ENCODE data around the gene ENOX1. TPM values are rescaled to one million over a fixed set of nuclear protein-coding genes. Genes with fewer than 3 reads are reported as not detected.

ENOX1 gene
- total and polyA plus RNA-seq, 9 of the 15 experiments (the other 6 are each of a cell fraction or from before 2014, with no cell fraction given) = not detected

DNA sequence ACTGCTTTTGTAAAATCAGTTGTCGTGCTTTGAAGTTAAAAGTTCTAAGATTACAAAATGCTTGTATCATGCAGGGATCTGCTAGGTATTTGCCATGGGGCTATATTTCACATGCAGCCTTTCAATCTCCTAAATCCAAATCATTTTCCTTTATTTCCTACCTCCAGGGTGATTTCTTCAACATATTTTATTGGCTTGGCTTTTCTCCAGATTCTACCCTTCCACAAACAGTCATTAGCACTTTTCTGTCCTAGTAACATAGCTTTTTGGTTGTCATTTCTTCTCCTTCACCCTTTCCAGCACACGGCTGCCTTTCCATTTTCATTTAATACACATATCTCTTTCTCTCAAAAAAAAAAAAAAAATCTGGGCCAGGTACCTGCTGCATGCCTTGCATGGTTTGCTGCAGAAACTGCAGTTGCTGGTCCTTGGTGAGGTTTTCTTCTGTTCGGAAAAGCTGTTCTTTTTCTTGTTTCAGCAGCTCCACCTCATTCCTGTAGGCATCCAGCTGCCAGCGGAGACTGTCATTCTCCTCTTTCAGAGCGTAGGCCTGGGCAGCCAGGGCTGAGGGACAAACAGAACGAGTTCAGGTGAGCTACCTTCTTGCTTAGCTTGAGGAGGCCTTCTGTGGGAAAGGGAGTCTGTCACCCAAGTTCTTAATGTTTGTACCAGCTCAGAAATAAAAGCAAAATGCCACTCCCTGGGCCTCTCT, 488.6 kb downstream of the ENOX1 start:
- BruUV-seq (replicated peaks) = no TSS peak
- no peak for FAIRE-seq
- ChIA-PET CTCF (ENCODE audit: low intra/inter-chr PET ratio) (no interaction called here), POLR2A (no interaction called here)
- Histone ChIP-seq H3K27me3 (ENCODE audit: control insufficient read depth in 2 of 2, insufficient read depth in 2 of 2, low read length in 2 of 2) (no peaks in the 10 kb centered on the region; a peak in 1 of 5 replicates), H3K36me3 (ENCODE audit: control insufficient read depth, insufficient read depth, low read length) (no peaks in the 10 kb centered on the region), H3K27ac (ENCODE audit: extremely low read depth, low read depth, low read length) (no peak overlapping the region), H3K79me2 (ENCODE audit: control insufficient read depth, insufficient read depth, low read length) (no peaks in the 10 kb centered on the region), H3K9me3 (replicated peaks; ENCODE audit: control insufficient read depth, insufficient read depth, low read depth, low read length) (no peaks in the 10 kb centered on the region), H3K9me1 (ENCODE audit: control insufficient read depth, insufficient read depth, low read length) (no peaks in the 10 kb centered on the region), H3K4me2 (ENCODE audit: insufficient read depth, low read length) (no peak overlapping the region), H3K4me1 (replicated peaks in 1 of 2; ENCODE audit: control insufficient read depth in 2 of 2, insufficient read depth in 2 of 2, low read length in 2 of 2) (no peaks in the 10 kb centered on the region), H3K4me3 (no peak overlapping the region), H2AFZ (ENCODE audit: low read depth, low read length) (no peak overlapping the region), H3K9ac (ENCODE audit: insufficient read depth in 1 of 2, low read depth in 2 of 2, low read length in 2 of 2) (no peak overlapping the region), H4K20me1 (replicated peaks; ENCODE audit: control insufficient read depth, insufficient read depth, low read length) (no peaks in the 10 kb centered on the region)
- 0% methylated on average over 4 of the region's 6 CpGs for WGBS (ENCODE audit: insufficient coverage, low coverage, missing lambda C conversion rate)
- in situ Hi-C loops (cut with MboI) (no loop called here), intact Hi-C loops (cut with micrococcal nuclease) (no loop called here)
- ATAC-seq = no peak
- no peak for DNase-seq (ENCODE audit: extremely low read depth in 1 of 4, low spot score in 3 of 4)
- TF ChIP-seq, protein P1, sequence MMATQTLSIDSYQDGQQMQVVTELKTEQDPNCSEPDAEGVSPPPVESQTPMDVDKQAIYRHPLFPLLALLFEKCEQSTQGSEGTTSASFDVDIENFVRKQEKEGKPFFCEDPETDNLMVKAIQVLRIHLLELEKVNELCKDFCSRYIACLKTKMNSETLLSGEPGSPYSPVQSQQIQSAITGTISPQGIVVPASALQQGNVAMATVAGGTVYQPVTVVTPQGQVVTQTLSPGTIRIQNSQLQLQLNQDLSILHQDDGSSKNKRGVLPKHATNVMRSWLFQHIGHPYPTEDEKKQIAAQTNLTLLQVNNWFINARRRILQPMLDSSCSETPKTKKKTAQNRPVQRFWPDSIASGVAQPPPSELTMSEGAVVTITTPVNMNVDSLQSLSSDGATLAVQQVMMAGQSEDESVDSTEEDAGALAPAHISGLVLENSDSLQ (IDR thresholded peaks at IDR 0.05) = no peak
- no peak for TF ChIP-seq SMC3 (conservative IDR thresholded peaks at IDR 0.05; ENCODE audit: insufficient read depth, low read depth, low read length)
- no peak for TF ChIP-seq JUN (IDR thresholded peaks at IDR 0.05; ENCODE audit: borderline replicate concordance, low read depth, low read length)
- TF ChIP-seq JUN (CRISPR knock-in tag; IDR thresholded peaks at IDR 0.05; ENCODE audit: borderline replicate concordance) = no peak
- TF ChIP-seq, protein P2, sequence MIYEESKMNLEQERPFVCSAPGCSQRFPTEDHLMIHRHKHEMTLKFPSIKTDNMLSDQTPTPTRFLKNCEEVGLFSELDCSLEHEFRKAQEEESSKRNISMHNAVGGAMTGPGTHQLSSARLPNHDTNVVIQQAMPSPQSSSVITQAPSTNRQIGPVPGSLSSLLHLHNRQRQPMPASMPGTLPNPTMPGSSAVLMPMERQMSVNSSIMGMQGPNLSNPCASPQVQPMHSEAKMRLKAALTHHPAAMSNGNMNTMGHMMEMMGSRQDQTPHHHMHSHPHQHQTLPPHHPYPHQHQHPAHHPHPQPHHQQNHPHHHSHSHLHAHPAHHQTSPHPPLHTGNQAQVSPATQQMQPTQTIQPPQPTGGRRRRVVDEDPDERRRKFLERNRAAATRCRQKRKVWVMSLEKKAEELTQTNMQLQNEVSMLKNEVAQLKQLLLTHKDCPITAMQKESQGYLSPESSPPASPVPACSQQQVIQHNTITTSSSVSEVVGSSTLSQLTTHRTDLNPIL (CRISPR knock-in tag; IDR thresholded peaks at IDR 0.05) = no peak
- TF ChIP-seq, protein P3, sequence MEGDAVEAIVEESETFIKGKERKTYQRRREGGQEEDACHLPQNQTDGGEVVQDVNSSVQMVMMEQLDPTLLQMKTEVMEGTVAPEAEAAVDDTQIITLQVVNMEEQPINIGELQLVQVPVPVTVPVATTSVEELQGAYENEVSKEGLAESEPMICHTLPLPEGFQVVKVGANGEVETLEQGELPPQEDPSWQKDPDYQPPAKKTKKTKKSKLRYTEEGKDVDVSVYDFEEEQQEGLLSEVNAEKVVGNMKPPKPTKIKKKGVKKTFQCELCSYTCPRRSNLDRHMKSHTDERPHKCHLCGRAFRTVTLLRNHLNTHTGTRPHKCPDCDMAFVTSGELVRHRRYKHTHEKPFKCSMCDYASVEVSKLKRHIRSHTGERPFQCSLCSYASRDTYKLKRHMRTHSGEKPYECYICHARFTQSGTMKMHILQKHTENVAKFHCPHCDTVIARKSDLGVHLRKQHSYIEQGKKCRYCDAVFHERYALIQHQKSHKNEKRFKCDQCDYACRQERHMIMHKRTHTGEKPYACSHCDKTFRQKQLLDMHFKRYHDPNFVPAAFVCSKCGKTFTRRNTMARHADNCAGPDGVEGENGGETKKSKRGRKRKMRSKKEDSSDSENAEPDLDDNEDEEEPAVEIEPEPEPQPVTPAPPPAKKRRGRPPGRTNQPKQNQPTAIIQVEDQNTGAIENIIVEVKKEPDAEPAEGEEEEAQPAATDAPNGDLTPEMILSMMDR (IDR thresholded peaks at IDR 0.05 in 2 of 3, conservative IDR thresholded peaks at IDR 0.05 in 1 of 3; ENCODE audit: insufficient read depth in 2 of 3, low read depth in 1 of 3, low read length in 3 of 3) = no peak
- no peak for TF ChIP-seq RFX7 (CRISPR knock-in tag; IDR thresholded peaks at IDR 0.05)
- no peak for TF ChIP-seq ZNF77 (CRISPR knock-in tag; IDR thresholded peaks at IDR 0.05)
- TF ChIP-seq, protein P4, sequence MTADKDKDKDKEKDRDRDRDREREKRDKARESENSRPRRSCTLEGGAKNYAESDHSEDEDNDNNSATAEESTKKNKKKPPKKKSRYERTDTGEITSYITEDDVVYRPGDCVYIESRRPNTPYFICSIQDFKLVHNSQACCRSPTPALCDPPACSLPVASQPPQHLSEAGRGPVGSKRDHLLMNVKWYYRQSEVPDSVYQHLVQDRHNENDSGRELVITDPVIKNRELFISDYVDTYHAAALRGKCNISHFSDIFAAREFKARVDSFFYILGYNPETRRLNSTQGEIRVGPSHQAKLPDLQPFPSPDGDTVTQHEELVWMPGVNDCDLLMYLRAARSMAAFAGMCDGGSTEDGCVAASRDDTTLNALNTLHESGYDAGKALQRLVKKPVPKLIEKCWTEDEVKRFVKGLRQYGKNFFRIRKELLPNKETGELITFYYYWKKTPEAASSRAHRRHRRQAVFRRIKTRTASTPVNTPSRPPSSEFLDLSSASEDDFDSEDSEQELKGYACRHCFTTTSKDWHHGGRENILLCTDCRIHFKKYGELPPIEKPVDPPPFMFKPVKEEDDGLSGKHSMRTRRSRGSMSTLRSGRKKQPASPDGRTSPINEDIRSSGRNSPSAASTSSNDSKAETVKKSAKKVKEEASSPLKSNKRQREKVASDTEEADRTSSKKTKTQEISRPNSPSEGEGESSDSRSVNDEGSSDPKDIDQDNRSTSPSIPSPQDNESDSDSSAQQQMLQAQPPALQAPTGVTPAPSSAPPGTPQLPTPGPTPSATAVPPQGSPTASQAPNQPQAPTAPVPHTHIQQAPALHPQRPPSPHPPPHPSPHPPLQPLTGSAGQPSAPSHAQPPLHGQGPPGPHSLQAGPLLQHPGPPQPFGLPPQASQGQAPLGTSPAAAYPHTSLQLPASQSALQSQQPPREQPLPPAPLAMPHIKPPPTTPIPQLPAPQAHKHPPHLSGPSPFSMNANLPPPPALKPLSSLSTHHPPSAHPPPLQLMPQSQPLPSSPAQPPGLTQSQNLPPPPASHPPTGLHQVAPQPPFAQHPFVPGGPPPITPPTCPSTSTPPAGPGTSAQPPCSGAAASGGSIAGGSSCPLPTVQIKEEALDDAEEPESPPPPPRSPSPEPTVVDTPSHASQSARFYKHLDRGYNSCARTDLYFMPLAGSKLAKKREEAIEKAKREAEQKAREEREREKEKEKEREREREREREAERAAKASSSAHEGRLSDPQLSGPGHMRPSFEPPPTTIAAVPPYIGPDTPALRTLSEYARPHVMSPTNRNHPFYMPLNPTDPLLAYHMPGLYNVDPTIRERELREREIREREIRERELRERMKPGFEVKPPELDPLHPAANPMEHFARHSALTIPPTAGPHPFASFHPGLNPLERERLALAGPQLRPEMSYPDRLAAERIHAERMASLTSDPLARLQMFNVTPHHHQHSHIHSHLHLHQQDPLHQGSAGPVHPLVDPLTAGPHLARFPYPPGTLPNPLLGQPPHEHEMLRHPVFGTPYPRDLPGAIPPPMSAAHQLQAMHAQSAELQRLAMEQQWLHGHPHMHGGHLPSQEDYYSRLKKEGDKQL (CRISPR knock-in tag; IDR thresholded peaks at IDR 0.05; ENCODE audit: borderline replicate concordance) = no peak
- TF ChIP-seq ZNF445 (CRISPR knock-in tag; IDR thresholded peaks at IDR 0.05; ENCODE audit: low read depth) = no peak
- no peak for TF ChIP-seq FOXA1 (IDR thresholded peaks at IDR 0.05; ENCODE audit: borderline replicate concordance)
